Stimulated activated CD4-positive, alpha-beta T cell treated with anti-CD3 and anti-CD28 coated beads, Interleukin-1b, Interleukin-23, amount 100 ng/mL, for 24 hours (primary cell): ENCODE results near the gene RASSF4.
A peak's percentile ranks its signal among the peaks of the same experiment; 100 is the strongest.

ENCODE experiments used
- DNase-seq, 4 experiments: peaks; one replicate each; pipeline ENCODE4 v3.0.0-alpha.2; 2020; ENCODE audit warnings: low read depth in 4 of 4, low spot score in 1 of 4

The RASSF4 gene

DNA sequence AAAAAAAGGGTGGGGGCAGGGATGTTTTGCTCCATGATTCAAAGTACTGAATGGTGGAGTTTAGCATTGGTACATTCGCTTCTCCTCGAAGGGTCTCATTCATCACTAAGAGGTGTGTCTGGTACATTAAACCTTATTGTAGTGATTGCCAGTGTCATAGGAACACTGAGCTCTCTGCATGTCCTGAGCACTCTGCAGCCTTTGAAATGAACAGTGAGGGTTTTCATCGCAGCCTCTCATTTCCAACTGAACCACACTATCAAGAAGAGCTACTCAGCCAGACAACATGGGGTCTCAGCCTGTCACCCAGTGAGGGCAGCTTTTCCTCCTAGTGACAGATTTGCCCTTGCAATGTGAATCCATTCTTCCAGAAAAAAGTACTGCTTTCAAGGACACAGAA is 26.6 kb downstream of the RASSF4 start:
- no peak for DNase-seq

DNA sequence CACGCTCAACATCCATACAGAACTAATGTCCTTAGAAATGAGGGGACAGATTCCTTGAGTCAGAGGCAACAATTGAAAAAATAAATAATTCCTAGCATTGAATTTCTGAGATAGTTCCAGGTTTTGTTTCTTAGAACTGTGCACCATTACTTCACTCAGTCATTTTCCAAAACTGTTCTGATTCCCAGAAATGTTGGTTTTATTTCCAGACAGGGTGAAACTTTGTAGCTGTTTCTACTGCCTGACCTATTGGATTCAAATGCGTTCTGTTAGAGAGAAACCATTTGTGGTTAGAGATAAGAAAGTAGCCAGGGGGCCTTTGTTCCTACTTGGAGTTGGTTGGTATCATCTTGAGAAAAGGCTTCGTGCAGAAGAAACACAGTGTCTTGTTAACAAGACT is 27.1 kb downstream of the RASSF4 start:
- no peak for DNase-seq

DNA sequence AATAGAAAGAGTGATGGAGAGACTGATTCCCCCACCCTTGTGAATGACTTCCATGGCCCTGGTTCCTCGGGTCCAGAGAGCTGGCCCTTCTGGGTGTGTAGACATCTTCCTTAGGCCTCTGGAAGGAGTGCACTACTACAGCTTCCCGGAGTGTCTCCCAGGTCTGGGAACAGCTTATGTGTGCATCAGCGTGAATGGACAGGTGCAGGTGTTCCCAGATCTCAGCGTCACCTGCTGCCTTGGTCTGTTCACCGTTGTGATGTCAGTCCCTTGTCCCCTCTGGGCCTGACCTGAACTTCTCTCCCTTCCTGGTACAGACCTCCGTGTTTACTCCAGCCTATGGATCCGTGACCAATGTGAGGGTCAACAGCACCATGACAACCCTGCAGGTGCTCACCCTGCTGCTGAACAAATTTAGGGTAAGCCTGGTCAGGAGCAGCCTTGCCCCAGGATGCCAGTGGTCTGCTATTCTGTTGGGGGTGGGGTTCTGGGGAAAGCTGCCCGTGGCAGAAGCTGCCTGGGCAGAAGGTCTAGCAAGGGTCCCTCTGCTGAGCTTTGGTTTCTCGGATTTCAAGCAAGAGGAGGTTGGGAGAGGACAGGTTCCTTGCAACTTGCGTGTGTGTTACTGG is 29.5 kb downstream of the RASSF4 start:
- DNase-seq, result no peak

DNA sequence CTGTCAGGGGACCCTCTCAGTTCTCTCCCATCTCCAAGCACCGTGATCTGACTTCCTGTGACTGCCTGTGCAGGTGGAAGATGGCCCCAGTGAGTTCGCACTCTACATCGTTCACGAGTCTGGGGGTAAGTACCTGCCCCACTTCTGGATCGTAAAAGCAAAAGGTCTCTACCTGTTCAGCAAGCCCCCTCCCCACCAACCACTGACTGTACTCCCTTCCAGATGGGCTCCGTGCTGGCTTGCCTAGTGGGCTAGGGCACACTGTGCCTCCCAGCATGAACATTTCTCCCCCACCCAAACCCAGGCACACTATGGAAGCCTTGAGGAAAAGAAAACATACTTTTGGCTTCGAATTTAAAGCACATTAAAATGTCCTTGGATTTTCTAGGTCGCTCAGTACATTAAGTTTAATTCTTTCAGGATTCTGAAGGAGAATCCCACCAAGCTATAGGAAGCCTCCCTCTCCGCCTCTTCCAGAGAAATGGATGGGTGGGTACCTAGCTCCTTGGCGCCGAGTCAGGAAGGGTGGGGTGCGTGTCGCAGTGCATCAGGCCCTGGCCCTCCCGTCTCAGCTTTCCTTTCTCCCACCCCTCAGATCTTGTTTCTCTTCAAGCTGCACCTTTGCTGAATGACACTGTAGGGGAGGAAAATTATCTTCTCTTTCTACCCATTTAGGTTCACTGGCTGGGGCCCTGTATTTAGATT is 30.1 kb downstream of the RASSF4 start:
- DNase-seq, result no peak

DNA sequence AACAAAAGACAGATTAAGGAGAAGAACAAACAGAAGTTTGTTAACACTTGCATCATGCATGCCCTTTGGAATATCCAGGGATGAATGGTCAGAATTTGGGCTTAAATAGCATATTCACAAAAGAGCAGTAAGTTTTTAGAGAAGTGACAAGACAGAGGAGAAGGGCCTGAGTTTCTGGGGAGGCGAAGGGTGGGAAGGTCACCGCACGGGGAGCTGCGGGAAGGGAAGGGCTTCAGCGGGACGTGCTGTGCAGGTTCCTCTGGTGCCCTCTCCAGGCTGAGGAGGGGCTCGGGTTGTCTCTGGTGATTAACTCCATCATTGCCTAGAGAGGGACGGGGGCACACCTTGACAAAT is 30.7 kb downstream of the RASSF4 start:
- DNase-seq, result no peak

DNA sequence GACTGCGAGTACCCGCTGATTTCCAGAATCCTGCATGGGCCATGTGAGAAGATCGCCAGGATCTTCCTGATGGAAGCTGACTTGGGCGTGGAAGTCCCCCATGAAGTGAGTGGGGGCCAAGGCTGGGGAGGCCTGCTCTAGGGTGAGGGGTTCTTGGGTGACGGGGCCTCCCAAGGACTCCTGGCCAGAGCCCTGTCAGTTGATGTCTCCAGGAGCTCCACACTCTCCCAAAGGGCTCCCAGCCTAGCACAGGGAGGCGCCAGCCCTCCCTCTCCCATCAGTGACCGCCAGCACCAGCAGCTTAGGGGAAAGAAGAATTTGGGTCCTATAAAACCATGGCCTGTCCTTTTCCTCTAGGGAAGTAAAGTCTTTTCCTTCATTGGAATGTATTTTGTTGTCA is 31.4 kb downstream of the RASSF4 start:
- no peak for DNase-seq

DNA sequence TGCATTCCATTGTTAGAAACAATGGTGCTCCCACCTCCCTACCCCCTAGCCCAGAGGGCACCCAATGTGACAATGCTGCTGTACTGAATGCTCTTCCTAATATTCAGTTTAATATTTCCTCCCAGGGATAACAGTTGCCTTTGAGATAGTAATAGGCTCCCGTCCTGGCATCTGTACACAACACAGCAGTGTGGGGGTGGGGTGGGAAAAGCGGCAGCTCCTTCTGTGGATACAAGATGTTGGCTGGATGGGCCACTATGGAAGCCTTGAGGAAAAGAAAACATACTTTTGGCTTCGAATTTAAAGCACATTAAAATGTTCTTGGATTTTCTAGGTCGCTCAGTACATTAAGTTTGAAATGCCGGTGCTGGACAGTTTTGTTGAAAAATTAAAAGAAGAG is 32.0 kb downstream of the RASSF4 start:
- DNase-seq, result no peak

DNA sequence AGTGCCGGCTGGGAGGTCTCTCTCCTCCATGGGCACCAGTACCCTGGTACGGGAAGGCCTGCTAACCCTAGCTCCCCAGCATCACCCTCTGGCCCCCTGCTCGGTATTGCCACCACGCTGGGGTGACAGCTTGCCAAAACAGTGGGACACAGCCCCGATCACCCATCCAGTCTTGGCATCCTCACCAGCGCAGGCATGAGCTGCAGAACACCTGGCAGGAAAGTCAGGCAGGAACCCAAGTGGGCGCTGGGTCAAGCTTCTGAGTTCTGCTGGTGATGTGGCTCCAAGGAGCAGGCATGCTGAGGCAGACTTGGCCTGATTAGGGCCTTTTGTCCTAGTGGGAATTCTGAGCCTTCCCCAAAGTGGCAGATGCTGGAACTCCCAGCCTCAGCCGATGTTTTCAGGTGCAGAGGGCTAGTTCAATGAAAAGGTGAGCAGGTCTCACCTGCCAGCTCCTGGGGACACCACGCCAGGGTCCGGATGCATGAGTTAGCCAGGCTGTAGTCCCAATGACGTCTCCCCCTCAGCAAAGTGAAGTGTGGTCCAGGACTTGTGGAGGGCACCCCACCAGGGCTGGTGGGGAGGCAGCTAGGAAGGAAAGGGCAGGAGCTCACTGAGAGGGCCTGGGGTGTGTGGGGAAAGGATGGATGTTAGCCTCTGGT is 32.6 kb downstream of the RASSF4 start:
- DNase-seq, result no peak

DNA sequence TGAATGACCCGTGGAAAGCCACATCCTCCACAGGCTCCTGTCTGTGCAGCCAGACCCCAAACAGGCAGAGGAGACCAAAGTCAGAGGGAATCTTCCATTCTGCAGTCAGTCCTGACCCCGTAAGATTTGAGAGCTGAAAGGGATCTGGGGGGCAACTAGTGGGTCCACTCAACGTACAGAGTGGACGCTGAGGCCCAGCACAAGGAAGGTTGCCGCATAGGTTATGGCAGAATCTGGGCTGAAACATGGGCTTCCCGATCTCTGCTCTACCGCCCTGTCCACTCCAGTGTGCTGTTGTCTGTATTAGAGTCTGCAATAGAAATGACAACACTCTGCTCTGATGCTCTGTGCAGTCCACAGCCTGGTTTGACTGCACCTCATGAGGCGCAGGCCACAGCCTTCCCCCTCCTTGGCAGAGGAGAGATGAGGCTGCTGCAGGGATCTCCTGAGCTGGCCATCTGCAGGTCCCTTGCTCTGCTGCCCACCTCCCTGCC is 33.2 kb downstream of the RASSF4 start:
- DNase-seq, result no peak

DNA sequence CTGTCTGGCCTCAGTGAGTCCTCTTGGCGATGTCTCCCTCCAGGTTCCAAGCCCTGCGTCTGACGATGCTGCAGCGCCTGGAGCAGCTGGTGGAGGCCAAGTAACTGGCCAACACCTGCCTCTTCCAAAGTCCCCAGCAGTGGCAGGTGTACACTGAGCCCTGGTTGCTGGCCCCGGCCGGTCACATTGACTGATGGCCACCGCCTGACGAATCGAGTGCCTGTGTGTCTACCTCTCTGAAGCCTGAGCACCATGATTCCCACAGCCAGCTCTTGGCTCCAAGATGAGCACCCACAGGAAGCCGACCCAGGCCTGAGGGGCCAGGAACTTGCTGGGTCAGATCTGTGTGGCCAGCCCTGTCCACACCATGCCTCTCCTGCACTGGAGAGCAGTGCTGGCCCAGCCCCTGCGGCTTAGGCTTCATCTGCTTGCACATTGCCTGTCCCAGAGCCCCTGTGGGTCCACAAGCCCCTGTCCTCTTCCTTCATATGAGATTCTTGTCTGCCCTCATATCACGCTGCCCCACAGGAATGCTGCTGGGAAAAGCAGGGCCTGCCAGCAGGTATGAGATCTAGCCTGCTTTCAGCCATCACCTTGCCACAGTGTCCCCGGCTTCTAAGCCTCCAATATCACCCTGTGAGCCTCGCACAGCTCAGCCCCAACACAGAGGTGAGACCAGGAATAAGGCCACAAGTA is 33.8 kb downstream of the RASSF4 start:
- DNase-seq, result no peak

DNA sequence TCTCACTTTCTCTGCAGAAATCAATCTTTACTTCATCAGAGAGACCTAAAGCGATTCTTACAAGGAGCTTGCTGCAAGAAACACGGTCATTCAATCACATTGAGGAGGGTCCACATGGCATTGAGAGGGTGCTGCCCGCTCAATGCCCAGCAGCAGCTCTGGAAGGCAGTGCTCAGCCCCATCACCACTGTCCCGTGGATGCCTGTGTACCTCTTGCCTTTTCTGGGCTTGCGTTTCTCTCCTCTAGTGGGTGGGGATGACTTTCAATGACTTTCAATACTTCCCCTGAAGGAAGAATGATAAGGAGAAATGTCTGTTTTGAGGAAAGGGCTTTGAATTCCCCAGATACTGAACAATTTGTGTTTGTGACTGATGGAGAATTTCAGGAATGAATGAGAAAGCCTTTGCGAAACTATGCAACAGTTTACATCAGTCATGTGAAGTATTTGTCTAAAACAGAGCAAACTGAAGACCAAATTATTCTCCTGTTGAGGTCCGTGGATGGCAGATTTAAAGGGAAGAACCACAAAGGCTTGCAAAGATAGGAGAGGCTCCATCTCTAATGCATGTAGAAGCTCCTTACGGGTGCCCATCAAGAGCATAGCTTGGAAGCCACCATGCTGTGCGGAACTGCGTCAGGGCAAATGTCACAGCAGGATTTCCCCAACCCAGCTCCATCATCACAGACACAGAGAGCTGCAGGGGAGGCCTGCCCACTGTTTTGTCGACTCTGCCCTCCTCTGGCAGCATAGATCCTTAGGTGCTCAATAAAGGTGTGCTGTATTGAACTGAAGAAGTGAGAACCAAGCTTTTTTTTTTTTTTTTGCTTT is 34.5 kb downstream of the RASSF4 start:
- no peak for DNase-seq

DNA sequence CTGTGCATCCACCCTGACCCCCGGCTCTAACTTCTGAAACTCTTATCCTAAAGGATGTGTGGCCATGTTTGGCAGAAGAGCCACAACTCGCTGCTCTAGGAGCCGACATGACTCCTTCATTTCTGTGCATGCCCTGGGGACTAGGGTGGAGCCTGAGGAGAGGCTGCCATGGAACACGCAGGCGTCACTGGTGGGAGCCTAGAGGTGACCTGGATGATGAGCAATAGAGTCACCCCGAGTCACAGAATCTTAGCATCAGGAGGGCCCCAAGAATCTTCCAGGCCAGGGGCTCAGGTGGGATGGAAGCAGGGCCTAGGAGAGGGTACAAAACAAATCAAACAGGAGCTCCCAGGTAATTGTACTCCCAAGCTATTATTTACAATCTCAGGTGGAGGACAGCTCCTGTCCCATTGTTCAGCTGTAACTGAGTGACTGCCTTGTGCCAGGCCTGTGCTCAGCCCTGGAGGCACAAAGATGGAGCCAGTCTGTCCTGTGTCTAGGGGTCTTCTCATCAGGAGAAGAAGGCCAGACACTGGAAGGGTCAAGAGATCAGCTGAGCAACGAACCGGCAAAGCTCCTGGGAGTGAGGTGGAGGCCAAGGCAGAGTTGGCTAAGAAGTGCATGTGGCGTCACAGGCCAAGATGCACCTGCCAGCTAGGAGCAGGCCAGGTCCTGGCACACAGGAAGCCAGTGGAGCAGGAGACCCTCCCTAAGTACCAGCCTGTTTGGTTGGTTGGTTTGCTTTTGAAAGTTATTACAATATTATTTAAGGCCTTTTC is 35.3 kb downstream of the RASSF4 start:
- DNase-seq, result no peak

DNA sequence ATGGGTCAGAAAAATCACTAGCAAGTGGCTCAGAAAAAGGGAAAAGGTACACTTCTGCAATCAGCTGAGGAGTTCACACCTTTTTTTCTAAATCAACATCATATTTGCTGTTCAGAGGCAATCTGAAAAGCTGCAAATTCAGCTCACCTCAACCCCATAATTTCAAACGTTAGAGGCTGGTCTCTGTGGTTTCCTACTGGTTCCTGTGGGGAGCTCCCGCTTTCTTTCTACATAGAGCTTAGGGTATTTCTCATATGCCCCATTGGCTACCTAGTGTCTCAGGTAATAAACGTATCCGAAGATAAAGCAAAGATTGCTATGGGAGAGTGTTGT is 35.9 kb downstream of the RASSF4 start:
- no peak for DNase-seq

DNA sequence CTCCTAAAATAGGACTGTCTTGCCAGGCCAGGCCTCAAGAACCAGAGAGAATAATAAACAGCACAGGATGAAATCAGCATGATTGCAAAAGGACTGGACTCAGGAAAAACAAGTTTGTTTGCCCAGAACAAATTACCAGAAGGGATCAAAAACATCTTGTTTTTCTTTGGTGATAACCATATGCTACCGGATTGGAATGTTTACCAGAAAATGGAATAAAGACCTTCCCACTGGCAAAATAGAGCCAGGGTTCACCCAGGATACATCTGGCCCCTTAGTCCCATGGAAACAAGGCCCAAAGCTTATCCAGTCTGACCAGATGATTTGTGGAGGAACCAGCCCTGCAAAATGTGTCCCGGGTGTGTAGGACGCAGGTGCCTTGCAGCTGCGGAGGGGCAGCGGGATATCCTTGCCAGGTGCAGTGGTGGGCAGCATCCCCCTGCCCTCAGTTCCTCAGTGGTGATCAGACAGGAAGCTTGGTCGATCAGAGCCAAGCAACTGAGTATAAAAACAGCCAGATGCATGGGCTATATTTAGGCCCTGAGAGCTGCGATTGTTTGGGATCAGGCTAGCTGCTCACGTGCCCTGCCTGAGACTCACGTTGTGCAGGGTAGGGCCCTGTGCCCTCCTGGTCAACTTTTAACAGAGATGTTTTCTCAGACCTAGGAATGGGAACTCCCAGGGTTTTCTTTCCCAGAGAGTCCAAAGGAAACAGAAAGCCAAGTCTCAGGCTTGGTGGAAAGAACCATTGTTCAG is 36.5 kb downstream of the RASSF4 start:
- no peak for DNase-seq

DNA sequence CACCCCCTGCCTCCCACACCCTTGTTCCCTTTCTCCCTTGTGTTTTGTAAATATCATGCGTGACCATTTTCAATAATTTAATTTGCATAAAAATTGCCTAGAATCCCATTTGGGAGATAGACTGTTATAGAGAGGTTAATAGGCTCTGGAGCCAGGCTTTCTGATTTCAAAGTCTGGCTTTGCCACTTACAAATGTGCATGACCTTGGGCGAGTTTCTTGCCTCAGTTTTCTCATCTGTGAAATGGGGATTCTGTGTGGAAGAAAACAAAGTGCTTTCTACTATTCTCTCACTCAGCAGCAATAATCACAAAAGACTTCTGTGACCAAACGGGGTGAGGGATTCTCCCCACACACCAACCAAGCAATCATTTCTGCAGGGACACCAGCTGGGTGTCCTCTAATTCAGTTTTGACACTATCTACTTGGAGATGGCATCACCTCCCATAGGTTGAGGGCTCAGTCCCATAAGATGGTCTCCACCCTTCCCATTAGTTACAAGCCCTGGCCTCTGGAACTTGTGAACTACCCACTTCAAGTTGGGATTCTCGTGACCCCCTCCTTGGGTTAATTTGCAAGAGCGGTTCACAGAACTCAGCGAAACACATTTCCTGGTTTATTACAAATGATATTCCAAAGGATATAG is 37.6 kb downstream of the RASSF4 start:
- DNase-seq, result no peak

DNA sequence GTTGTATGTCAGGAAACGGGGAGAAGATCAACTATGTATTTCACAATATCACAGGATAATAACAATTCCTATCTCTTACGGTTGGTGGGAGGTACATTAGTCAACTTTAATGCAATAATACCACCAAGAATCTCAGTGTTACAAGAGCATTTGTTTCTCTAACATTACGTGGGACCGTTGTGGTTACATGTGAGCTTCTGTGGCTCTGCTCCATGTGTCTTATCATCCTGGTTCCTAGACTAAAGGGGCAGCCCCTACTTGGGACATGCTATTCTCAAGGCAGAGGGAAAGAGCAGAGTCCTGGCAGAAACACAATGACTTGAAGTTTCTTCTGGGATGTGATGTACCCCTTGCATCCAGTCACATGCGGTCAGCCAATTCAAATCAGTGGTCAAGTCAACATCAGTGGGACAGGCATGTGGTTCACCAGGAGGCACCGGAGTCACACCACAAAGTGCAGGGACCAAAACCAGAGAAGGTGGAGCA is 38.6 kb downstream of the RASSF4 start:
- DNase-seq, result no peak

DNA sequence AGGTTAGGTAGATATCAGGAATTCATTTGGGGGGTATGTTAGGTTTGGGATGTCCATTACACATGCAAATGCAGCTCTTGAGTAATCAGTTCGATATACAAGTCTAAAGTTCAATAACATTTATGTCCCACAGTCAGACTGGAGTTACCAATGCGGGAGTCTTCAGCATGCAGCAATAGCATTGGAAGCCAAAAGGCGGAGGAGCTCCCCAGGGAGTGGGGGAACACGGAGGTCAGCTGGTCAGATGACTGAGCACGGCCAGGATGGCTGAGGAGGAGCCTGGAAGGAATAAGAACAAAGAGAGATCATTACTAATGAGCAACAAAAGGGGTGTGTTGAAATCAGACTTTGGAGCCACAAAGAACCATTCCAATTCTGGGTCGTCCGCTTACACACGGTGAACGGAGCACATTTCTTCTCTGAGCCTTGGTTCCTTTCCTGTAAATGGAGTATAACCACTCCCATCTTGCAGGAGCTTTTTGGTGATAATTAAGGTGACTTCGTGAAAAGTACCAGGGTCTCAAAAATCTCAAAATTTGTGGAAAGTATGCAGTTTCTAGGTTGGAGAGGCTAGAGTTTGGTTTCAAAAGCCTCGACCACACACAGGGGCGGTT is 40.6 kb downstream of the RASSF4 start:
- DNase-seq, result no peak

DNA sequence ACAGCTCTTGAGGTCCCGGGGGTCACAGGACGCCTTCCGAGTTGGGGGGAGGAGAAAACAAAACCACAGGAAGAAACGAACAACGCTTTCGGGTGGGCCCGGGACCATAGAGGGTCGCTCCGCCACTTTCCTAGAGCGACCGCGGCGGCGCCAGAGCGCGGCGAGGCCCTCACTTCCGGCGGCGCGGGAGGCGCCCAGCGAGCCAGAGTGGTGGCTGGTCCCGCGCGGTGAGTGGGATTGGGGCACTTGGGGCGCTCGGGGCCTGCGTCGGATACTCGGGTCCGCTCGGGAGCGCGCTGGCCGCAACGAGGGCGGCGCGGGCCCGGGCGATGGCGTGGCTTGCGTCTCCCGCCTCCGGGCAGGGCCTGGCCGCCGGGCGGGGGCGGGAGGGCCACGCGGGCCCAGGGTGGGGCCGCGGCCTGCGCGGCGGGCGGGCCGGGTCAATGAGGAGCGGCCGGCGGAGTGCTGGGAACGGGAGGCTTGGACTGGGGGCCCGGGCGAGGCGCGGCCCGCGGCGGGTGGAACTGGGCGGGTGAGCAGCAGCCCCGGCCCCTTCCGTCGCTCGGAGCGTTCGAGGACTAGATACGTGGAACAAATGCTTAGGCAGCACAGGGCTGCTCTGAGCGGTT is 41.3 kb downstream of the RASSF4 start, which contains the start of gene ZNF22:
Gene ZNF22 (plus strand): TSS at position 172 of the 629 bp plus-strand sequence. CDS start 2,446 bp downstream, outside the sequence.
- DNase-seq, result peak; percentile 11 to 44 (median 33)
